ENCODE measurements around the gene BEST2.
A peak's percentile ranks its signal among the peaks of the same experiment; 100 is the strongest.
"Not testable (repeated sequence)": the region's sequence is repeated elsewhere in the genome, so short reads cannot be mapped to it uniquely, and the experiment has no call there.

BEST2 gene

GRCh38 chr19:12788042-12788681 lies 36.6 kb downstream of the BEST2 start:
- DNase-seq (ENCODE audit: low read depth): no peak

GRCh38 chr19:12788682-12789097 lies 37.1 kb downstream of the BEST2 start:
- peak; percentile 47 for DNase-seq (ENCODE audit: low read depth)

GRCh38 chr19:12789098-12789903 lies 37.7 kb downstream of the BEST2 start:
- no peak for DNase-seq (ENCODE audit: low read depth)

- DNase-seq (ENCODE audit: low read depth): peak; percentile 98
Observed at GRCh38 chr19:12789904-12790619, 38.5 kb downstream of the BEST2 start.

GRCh38 chr19:12790628-12791344 lies 39.2 kb downstream of the BEST2 start:
- DNase-seq (ENCODE audit: low read depth): no peak

- peak; percentile 99 for DNase-seq (ENCODE audit: low read depth)
Observed at GRCh38 chr19:12791345-12792050, 39.9 kb downstream of the BEST2 start, which contains the start of gene JUNB. JUNB (plus strand) TSS chr19:12791486; CDS start chr19:12791772, 286 bp downstream.

- peak; percentile 55 for DNase-seq (ENCODE audit: low read depth)
Observed at GRCh38 chr19:12792051-12792852, 40.7 kb downstream of the BEST2 start.

- DNase-seq (ENCODE audit: low read depth): no peak
Observed at GRCh38 chr19:12792853-12793289, 41.3 kb downstream of the BEST2 start.

GRCh38 chr19:12793290-12794195 lies 42.0 kb downstream of the BEST2 start:
- DNase-seq (ENCODE audit: low read depth): peak; percentile 94

GRCh38 chr19:12794196-12794941 lies 42.8 kb downstream of the BEST2 start:
- DNase-seq (ENCODE audit: low read depth): peak; percentile 67

GRCh38 chr19:12794971-12795381 lies 43.4 kb downstream of the BEST2 start:
- DNase-seq (ENCODE audit: low read depth): peak; percentile 50

GRCh38 chr19:12796146-12797071 lies 44.8 kb downstream of the BEST2 start:
- peak; percentile 73 for DNase-seq (ENCODE audit: low read depth)

GRCh38 chr19:12797141-12797587 lies 45.6 kb downstream of the BEST2 start:
- no peak for DNase-seq (ENCODE audit: low read depth)

GRCh38 chr19:12797607-12798006 lies 46.0 kb downstream of the BEST2 start:
- DNase-seq (ENCODE audit: low read depth): not testable (repeated sequence)

- no peak for DNase-seq (ENCODE audit: low read depth)
Observed at GRCh38 chr19:12799742-12800465, 48.3 kb downstream of the BEST2 start.

- no peak for DNase-seq (ENCODE audit: low read depth)
Observed at GRCh38 chr19:12800466-12800770, 48.8 kb downstream of the BEST2 start.

GRCh38 chr19:12800923-12801465 lies 49.4 kb downstream of the BEST2 start:
- no peak for DNase-seq (ENCODE audit: low read depth)
